Smooth muscle cell of the coronary artery (primary cell): ENCODE measurements around the gene TIFAB. TPM values are rescaled to one million over a fixed set of nuclear protein-coding genes. Genes with fewer than 3 reads are reported as not detected.

Source experiments
- total RNA-seq: library from RNA; depleted of rRNA; stranded (reverse); fragments of >200 nt; gene quantifications from 2 replicates; pipeline ENCODE4 v1.2.3, GENCODE V29; 2014; ENCODE audit warnings: low replicate concordance

The TIFAB gene, protein sequence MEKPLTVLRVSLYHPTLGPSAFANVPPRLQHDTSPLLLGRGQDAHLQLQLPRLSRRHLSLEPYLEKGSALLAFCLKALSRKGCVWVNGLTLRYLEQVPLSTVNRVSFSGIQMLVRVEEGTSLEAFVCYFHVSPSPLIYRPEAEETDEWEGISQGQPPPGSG
- not detected in 2 replicates for total RNA-seq

DNA sequence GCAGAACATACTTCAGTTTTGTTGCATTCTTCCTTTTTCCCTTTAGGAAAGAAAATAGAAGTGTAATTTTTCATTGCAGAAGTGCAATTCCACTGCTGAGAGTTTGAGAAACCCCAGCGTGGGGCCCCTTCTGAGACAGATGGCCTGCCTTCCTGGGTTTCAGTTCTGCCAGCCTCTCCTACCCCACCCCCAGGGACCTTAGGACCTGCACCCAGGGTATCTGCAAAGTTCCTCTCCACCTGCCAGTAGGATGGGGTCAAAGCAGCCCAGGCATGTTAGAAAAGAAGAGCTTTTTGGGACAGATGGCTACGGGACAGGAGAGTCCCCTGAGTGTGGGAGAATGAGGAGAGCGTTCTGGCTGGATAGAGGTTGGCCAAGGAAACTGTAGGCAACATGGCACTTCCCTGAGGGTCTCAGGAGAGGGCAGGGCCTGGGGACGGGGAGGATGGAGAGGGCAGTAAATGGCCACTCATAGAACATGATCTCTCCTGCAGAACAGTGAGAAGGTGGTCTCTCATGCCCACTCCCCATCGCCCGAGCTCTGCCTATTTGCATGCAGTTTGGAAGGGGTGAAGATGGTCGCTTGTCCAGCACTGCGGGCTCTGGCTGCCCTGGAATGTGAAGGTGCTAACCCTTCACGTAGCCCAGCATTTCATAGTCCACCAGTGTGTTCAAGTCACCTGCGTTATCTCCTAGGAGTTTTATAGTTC, at the start of gene TIFAB:
Gene TIFAB, minus strand, starts transcription at position 31 of the 710 bp plus-strand sequence. CDS start 2,412 bp downstream, outside the sequence.

DNA sequence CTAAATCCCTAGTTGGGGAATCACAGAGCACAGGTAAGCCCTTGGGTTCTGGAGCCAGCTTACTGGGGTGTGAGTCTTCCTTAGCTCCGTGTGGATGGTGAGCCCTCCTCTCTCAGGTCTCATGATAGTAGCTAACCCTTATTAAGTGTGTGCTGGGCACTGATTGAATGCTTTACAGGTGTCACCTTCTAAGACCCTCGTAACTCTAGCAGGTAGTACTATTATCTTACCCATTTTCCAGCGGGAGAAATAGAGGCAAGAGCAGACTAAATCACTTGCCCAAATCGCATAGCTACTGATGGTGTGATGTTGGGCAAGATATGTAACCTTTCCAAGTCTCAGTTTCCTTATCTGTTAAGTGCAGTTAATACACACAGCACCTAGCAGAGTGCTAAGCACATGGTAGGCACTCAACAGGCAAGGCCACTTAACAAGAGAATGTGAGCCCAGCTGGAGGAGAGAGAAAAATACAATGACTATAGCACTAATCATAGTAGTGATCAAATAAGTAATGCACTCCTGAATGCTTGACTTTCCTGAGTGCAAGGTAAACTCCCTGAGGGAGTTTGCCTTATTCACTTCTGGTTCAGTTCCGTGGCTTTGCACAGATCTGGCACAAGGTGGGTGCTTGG, 4.7 kb downstream of the TIFAB start, which contains the start of gene DCANP1:
Gene DCANP1, minus strand, starts transcription at position 51 of the 632 bp plus-strand sequence. CDS start 240 bp downstream, outside the sequence.

DNA sequence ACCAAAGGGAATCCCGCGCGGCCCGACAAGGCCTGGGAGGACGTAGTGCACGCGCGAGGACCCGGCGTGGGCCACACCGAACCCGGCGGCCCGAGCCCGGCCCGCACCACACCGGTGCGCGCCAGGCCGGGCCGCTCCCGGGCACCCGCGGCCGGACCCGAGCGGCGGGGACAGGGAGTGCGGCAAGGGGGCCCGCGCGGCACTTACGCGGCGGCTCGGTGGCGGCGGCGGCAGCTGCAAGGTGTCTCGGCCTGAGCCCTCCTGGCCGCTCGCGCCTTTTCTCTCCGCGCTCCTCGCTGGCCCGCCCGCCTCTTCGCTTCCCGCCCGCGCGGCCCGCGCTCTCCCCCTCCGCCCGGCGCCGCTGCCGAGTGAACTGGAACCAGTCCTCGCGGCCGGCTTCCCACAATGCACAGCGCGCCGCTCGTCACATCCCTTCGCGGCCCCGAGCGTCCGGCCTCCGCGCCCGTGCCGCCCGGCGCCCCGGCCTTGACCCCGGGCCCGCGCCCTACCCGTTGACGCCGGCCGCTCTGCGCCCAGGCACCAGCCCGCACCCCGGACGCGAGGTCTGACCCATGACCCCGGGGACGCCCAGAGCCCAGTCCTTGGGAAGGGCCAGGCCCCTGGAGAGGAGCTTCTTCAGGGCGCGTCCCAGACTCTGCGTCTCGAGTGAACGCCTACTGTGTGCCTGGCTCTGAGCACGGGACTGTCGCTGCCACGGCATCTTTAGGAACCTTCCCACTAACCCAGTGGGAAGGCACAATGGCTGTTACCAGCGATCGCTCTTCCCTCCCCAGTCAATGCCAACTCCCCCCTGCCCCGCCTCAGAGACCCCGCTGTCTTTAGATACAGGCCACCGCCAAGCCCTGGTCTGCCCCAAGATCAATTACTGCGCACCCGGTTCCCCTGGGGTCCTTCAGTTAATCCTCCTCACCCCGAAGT, 53.0 kb downstream of the TIFAB start, which contains the start of gene MACROH2A1:
Gene MACROH2A1, minus strand, starts transcription at position 377 of the 939 bp plus-strand sequence. CDS start 10,138 bp downstream, outside the sequence.

Other genes with a start within 250 kb of the TIFAB start
- 91.3 and 136 TPM in 2 replicates for gene MACROH2A1, start 53.1 kb downstream of the TIFAB start, total RNA-seq
- not detected in 2 replicates for gene DCANP1, start 5.0 kb downstream of the TIFAB start, total RNA-seq
- gene NEUROG1, start 83.6 kb upstream of the TIFAB start, total RNA-seq, result not detected in 2 replicates
- gene CXCL14, start 126.6 kb upstream of the TIFAB start, total RNA-seq, result 0.94 TPM in 1 of 2 replicates, not detected in the other